ENCODE results near the gene DUS3L.
A peak's percentile ranks its signal among the peaks of the same experiment; 100 is the strongest.

DUS3L gene

GRCh38 chr19:5832061-5832460 is 41.1 kb upstream of the DUS3L start:
- ChIA-PET POLR2A (no interaction called here), CTCF (interaction anchor here (1.2 to 1.3 kb wide), 2 partner anchors 59 to 190 kb away, joined by 3 to 4 read pairs; no protein-coding TSS in a partner anchor)
- TF ChIP-seq, protein P1, sequence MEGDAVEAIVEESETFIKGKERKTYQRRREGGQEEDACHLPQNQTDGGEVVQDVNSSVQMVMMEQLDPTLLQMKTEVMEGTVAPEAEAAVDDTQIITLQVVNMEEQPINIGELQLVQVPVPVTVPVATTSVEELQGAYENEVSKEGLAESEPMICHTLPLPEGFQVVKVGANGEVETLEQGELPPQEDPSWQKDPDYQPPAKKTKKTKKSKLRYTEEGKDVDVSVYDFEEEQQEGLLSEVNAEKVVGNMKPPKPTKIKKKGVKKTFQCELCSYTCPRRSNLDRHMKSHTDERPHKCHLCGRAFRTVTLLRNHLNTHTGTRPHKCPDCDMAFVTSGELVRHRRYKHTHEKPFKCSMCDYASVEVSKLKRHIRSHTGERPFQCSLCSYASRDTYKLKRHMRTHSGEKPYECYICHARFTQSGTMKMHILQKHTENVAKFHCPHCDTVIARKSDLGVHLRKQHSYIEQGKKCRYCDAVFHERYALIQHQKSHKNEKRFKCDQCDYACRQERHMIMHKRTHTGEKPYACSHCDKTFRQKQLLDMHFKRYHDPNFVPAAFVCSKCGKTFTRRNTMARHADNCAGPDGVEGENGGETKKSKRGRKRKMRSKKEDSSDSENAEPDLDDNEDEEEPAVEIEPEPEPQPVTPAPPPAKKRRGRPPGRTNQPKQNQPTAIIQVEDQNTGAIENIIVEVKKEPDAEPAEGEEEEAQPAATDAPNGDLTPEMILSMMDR (IDR thresholded peaks at IDR 0.05; ENCODE audit: control extremely low read depth, extremely low read depth, low read depth, missing control alignments), result no peak

GRCh38 chr19:5831159-5831558 is 40.2 kb upstream of the DUS3L start:
- DNase-seq (ENCODE audit: extremely low spot score), result no peak
- TF ChIP-seq, protein P1 (IDR thresholded peaks at IDR 0.05; ENCODE audit: control extremely low read depth, extremely low read depth, low read depth, missing control alignments), result no peak
- ChIA-PET CTCF (interaction anchor here (1.2 to 1.4 kb wide), 3 partner anchors 37 to 191 kb away, joined by 3 to 4 read pairs (median 4); no protein-coding TSS in a partner anchor), POLR2A (no interaction called here)

More at GRCh38 chr19:5832061-5832460, 41.1 kb upstream of the DUS3L start:
- no peak for DNase-seq (ENCODE audit: extremely low spot score)

DNA sequence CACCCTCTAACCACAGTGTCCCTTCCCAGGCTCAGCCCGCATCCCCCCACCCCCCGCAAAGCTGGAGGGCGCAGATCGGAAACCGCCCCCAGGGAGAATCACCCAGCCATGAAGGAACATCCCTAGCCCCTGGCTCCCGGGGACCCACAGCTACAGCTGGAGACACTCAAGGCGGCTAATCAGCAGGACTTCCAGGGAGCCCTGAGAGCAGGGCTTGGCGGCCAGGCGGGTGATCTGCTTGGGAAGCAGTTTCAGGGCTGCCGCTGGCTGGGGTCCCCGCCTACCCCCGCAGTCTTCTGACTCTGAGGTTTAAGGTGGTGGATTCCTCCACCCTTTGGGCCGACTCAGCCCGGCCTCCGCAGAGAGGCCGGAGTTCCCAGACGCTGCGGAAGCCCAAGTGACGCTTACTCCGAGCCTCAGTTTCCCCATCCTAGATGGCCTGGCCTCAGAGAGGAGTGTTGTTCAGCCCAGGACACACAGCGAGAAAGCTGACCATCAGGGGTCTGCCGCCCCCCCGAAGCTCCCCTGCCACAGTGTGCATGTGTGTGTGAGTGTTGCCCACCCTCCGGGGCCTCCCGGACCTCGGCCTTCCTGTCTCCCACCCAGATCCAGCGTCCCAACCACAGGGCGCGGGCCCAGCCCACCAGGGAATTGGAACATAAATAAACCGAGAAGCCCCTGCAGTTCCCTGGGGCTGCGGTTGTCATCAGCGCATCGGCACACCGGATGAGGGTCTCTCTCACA is 38.8 kb upstream of the DUS3L start:
- no peak for DNase-seq (ENCODE audit: extremely low spot score)
- POLR2A ChIA-PET, result interaction anchor here (0.5 to 2.6 kb wide), 5 partner anchors 26 to 975 kb away, joined by 3 to 21 read pairs (median 7); partner anchors contain the start of genes DUS3L, NDUFA11, NRTN and VMAC
- CTCF ChIA-PET, result interaction anchor here (1.3 to 8.3 kb wide), 3 partner anchors 11 to 35 kb away, joined by 4 to 70 read pairs (median 5); partner anchors contain the start of gene NRTN
- TF ChIP-seq, protein P1 (IDR thresholded peaks at IDR 0.05; ENCODE audit: control extremely low read depth, extremely low read depth, low read depth, missing control alignments), result no peak

DNA sequence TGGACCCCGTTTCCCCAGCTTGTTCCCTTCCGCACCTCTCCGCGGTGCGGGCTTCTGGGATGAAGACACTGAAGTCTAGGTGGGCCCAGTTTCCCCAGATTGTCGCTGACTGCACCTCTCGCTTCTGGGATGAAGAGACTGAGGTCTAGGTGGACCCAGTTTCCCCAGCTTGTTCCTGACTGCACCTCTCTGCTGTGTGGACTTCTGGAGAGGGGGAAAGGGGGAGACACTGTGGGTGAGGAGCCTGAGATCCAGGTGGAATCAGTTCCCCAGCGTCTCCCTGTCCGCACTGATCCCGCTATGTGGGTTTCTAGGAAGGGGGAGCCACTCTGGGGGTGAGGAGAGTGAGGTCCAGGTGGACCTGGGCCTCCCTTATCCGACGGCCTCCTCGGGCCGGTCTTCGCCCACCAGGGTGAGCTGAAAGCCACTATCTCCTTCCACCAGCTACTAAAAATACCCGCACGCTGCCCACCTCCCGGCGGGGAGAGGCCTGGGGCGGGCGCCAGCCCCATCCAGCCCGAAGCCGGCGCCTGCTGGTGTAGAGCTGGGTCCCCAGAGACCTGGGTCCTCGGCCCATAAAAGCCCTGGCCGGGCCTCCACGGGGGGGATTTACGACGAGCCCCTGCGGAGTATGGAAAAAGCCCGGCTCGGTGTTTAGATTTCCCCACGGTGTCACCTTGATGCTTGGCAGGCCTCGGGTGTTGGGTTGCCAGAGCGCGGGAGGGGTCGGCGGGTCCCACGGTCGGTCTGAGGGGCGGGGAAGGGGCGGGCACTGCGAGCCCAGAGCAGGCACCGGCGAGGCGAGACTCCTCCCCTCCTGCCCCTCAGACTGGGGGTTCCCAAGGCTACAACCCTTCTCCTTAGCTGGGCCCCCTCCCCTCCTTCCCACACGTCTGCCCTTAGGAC is 38.0 kb upstream of the DUS3L start:
- TF ChIP-seq, protein P1 (IDR thresholded peaks at IDR 0.05; ENCODE audit: control extremely low read depth, extremely low read depth, low read depth, missing control alignments), result no peak
- peak; percentile 66 for DNase-seq (ENCODE audit: extremely low spot score)
- POLR2A ChIA-PET, result interaction anchor here (0.5 to 2.6 kb wide), 15 partner anchors 10 to 974 kb away, joined by 3 to 21 read pairs (median 4); partner anchors contain the start of genes DUS3L, FUT6, NDUFA11 and NRTN
- CTCF ChIA-PET, result interaction anchor here (1.3 to 8.3 kb wide), 7 partner anchors 10 to 194 kb away, joined by 3 to 70 read pairs (median 5); partner anchors contain the start of genes NDUFA11 and NRTN

GRCh38 chr19:5827891-5828660 is 37.1 kb upstream of the DUS3L start:
- TF ChIP-seq, protein P1 (IDR thresholded peaks at IDR 0.05; ENCODE audit: control extremely low read depth, extremely low read depth, low read depth, missing control alignments), result no peak
- ChIA-PET POLR2A (interaction anchor here (0.5 to 2.6 kb wide), 19 partner anchors 11 to 1037 kb away, joined by 3 to 21 read pairs (median 4); partner anchors contain the start of genes DUS3L, FEM1A, FUT6 and NDUFA11), CTCF (interaction anchor here (1.3 to 8.3 kb wide), 7 partner anchors 10 to 195 kb away, joined by 3 to 70 read pairs (median 5); partner anchors contain the start of genes NDUFA11 and NRTN)
- DNase-seq (ENCODE audit: extremely low spot score), result peak; percentile 98
